HG03575 (cell line): ENCODE data around the gene SECTM1.
"Not testable (repeated sequence)": the region's sequence is repeated elsewhere in the genome, so short reads cannot be mapped to it uniquely, and the experiment has no call there.

Experiments
- ATAC-seq: cut with Tn5 transposase; IDR thresholded peaks from one replicate; pipeline ENCODE4 v1.9.1; 2021; ENCODE audit not compliant: unreplicated experiment, insufficient number of reproducible peaks, low FRiP score; ENCODE audit errors: extremely low read depth

Gene SECTM1

GRCh38 chr17:82370471-82371332, 37.1 kb upstream of the SECTM1 start:
- no peak for ATAC-seq

DNA sequence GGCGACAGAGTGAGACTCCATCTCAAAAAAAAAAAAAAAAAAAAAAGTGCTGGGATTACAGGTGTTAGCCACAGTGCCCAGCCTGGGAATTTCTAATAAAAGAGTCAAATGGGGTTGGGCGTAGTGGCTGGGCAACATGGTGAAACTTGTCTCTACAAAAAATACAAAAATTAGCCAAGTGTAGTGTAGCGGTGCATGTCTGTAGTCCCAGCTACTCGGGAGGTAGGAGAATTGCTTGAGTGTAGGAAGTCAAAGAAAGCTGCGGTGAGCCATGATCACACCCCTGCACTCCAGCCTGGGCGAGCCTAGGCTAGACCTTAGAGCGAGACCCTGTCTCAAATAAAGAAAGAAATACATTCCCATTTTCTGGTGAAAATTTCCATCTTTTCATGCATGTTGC, 35.6 kb upstream of the SECTM1 start:
- ATAC-seq: no peak

- no peak for ATAC-seq
Measured at GRCh38 chr17:82367724-82368524, 34.4 kb upstream of the SECTM1 start.

- no peak for ATAC-seq
Measured at GRCh38 chr17:82366749-82367148, 33.2 kb upstream of the SECTM1 start.

- ATAC-seq: no peak
Measured at GRCh38 chr17:82365606-82366295, 32.2 kb upstream of the SECTM1 start.

- ATAC-seq: no peak
Measured at GRCh38 chr17:82361885-82362633, 28.5 kb upstream of the SECTM1 start.

DNA sequence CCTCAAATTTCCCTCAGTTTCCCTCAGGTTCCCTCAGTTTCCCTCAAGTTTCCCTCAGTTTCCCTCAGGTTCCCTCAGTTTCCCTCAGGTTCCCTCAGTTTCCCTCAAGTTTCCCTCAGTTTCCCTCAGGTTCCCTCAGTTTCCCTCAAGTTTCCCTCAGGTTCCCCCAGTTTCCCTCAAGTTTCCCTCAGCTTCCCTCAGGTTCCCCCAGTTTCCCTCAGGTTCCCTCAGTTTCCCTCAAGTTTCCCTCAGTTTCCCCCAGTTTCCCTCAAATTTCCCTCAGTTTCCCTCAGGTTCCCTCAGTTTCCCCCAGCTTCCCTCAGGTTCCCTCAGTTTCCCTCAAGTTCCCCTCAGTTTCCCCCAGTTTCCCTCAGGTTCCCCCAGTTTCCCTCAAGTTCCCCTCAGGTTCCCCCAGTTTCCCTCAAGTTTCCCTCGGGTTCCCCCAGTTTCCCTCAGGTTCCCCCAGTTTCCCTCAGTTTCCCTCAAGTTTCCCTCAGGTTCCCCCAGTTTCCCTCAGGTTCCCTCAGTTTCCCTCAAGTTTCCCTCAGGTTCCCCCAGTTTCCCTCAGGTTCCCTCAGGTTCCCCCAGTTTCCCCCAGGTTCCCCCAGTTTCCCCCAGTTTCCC, 26.0 kb upstream of the SECTM1 start:
- ATAC-seq: not testable (repeated sequence)

GRCh38 chr17:82358465-82359350, 25.1 kb upstream of the SECTM1 start, which contains the start of gene TEX19:
TEX19 (plus strand) TSS chr17:82359247; CDS start chr17:82362151, 2,904 bp downstream.
- ATAC-seq: no peak

GRCh38 chr17:82357394-82357793, 23.8 kb upstream of the SECTM1 start:
- ATAC-seq: no peak

- ATAC-seq: no peak
Measured at GRCh38 chr17:82356845-82357355, 23.3 kb upstream of the SECTM1 start.

DNA sequence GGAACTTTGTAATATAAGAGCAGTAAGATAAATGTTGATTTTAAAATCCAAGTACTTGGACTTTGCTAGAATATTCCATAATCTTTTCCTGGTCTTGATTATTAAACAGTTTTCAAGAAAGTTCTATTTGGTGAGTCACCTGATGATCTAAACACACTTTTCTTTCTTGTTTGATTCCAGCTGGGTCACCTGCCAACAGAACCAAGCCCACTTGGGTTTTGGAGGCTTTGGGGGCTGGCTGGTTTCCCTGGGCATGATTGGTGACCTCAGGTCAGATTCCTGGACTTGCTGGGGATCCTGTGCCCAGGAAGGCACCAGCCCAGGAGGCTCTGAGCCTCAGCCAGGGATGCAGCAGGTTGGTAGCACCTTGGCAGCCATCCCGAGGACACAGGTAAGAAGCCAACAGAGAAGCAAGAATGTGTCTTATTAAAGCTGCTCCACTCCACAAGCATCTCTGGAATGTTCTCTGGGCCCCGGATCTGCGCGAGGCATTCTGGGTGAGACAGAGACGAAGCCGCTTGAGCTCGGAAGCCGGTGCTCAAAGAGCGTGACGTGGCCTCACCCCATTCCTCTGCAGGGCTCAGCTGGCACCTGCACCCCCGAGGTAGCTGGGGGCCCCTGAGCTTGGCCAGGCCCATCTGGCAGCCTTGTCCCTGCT, 22.3 kb upstream of the SECTM1 start:
- ATAC-seq: no peak

DNA sequence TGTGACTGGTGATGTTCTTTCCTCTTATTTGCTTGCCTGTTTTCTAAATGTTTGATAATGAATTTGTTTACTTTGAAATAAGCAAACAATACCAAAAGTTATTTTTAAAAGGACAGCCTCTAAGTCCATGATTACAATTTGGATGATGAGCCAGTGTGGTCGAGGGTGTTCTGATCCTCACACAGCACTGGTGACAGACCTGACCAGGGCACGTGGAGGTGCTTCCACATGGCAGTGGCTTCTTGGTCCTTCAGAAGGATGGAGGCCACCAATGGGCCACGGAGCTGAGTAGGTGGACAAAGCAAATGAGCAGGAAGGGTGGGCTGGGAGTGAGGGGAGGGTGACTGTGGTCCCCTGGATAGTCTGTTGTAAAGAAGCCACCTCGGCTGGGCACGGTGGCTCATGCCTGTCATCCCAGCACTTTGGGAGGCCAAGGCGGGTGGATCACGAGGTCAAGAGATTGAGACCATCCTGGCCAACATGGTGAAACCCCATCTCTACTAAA, 21.3 kb upstream of the SECTM1 start:
- ATAC-seq: no peak

- no peak for ATAC-seq
Measured at GRCh38 chr17:82353484-82353883, 19.9 kb upstream of the SECTM1 start.

DNA sequence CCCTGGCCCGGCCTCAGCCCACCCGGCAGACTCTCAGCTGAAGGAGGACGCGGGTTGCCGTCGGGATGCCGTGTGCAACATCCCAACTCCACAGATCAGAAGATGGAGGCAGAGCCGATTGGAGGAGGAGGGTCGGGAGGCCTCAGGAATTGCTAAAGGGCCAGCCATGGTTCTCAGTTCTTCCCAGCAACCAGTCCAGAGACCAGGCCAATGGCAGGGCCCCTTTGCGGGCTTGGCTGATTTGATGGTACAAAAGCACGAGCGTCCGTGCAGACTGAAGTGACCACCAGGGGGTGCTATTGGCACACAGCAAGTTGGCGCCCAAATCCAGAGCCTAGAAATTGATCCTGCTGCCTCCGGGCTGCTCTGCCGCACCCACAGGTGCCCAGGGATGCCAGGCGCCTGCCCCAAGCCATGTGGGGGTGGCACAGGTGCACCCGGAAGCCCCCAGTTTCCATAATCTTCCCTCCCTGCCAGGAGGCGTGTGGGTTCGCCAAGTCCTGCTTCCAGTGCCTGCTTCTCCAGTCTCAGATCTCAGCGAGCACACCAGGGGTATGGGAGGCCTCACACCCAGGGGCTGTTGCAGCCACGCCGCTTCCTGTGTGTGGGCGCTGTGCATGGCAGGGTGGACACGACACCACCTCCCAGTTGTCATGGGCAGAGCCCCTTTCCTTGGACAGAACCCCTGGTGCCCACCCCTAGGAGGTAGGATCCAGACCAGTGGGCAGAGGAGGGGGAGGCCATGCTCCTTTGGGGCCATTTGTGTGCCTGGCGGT, 18.3 kb upstream of the SECTM1 start:
- no peak for ATAC-seq

DNA sequence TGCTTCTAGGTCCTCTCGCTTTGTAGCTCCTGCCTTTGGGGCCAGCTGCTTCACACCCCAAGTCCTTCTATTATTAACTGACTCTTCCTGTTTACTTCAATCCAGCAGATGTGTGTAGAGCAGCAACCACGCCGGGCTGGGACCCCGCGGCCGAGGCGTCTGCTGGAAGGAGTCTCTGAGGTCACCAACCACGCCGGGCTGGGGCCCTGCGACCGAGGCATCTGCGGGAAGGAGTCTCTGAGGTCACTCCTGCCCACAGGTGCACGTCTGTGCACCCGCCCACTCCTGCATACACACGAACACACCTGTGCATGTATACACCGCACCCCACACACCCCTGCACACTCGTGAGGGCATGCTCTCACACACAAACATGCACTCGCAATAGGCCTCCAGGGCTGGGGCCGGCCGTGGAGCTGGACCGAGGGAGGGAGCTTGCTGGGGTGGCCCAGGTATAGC, 17.7 kb upstream of the SECTM1 start:
- ATAC-seq: no peak
